ENCODE data around the gene BHLHE23.
A peak's percentile ranks its signal among the peaks of the same experiment; 100 is the strongest.
"Not testable (repeated sequence)": the region's sequence is repeated elsewhere in the genome, so short reads cannot be mapped to it uniquely, and the experiment has no call there.

BHLHE23 gene

DNA sequence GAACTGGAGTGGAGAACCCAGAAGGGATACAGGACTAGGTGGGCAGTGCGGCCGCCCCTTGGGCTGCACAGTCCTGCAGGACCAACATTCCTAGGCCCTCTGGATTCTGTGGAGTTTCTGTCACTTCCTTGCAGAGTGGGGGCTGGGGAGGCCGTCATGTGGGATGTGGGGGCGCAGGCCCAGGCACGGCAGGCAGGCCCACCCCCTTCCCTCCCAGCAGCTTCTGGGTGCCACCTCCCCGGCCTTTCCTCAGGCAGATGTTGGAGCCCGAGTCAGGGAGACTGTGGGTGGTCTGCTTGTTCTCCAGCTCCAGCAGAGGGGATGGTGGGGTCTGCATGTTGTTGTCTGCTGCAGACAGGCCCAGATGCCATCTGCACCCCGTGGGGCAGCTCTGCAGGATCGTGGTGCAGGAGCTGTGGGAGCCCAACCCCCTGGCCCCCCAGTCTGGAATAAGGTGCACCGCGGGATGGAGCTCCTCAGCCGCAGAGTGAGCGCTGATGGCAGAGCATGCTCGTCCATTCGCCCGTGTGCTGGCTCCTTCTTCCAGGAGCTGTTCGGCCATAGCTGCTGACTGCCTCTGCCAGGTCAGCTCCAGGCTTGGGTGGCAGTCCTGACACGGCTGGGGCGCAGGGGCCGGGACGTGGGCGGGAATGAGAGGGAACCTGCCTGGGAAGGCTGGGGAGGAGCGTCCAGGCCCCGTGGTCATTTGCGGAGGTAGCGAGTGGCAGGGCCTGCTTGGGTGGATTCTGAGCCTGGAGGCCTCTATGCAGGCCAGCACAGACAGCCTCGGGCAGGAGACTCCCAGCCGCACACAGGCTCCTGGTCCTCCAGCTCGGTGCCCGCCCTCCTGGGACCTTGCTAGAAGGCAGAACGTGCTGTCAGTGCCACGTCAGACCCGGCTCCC, 36.2 kb downstream of the BHLHE23 start:
- no peak for DNase-seq

DNA sequence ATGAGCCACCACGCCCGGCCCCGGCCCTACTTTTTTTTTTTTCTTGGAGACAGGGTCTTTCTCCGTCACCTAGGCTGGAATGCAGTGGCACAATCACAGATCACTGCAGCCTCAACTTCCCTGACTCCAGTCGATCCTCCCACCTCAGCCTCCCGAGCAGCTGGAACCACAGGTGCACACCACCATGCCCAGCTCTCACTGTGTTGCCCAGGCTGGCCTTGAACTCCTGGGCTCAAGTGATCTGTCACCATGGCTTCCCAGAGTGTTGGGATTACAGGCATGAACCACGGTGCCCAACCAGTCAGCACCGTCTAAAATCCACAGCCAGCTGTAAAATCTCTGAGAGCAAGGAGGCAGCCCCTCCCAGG, 36.8 kb downstream of the BHLHE23 start:
- no peak for DNase-seq

DNA sequence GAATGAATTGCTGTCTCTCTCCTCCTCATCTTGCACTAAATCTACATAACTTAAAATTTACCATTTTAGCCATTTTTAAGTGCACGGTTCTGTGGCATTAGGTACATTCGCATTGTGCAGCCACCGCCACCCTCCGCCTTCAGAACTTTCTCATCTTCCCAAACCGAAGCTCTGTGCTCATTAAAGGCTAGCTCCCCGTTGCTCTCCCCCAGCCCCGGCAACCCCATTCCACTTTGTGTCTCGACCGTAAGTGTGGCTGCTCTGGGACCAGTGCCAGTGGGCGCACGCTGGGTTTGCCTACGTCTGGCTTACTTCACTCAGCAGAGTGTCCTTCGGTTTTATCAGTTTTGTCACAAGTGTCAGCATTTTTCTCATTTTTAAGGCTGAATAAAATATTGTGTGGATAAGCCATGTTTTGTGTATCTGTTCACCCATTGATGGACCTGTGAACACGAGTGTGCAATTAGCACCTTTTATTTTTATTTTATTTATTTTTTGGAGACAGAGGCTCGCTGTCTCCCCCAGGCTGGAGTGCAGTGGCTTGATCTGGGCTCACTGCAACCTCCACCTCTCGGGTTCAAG, 37.5 kb downstream of the BHLHE23 start:
- peak; percentile 11 for DNase-seq

DNA sequence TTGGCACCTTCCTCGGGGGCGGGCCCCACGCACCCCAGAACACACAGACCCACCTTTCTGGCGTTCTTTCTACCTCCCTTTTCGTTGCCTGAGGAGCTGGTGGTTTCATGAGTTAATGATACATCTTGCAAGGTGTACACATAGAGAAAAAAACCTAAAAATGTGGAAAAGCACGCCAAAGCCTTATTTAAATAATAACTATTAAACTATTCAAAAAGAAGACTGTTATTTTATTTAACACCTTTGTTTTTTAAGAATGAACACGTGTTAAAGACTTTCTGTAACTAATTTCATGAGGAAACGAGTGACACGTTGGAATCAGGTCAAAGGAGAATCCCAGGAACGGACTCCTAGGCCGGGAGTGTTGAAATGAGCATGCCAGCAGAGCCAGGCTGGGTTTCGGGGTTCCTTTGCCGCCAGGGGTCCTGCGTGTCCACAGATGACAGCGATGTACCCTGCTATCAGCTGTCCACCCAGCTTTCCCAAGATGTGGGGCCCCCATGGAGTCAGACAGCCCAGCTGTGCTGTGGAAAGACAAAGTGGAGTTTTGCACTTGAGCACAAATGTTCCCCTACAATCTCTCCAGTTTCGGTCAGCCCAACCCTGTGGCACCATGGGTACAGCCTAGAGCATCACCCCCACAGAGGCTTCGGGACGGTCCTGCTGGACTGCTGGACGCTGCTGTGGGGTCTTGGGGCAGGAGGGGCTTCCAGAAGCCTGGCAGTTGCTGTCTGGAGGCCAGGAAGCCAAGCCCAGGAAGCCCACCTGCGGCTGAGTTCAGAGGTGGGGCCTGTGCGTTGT, 38.2 kb downstream of the BHLHE23 start:
- DNase-seq: no peak

DNA sequence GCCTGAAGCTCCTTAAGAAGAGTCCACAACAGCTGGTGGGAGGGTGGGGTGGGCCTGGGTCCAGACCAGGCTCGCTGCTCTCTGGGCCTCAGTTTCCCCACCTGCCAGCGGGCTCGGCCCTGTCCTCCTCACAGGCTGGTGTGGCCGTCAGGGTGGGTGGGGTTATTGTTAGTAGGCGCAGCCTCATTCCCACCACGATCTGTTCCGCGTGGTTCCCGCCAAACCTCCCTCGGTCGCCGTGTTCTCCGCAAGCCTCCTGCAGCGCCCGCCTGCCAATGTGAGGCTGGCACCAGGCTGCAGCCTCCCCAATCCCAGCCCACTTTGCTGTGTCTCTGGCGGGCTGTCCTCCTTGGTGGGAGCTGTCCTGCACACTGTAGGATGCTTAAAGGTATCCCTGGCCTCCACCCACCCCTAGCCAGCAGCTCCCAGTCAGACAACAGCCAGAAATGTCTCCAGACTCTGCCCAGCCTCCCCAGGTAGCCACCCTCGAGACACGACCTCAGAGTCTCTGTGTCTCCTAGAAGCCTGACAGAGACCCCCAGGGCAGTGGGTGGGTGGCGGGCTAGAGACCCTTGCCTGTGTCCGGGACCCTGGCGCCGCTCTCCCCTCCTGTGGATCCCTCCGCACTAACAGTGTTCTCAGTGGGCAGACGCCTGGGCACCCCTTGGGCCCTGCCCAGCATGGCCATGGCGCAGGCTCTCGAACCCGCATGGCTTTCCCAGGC, 39.0 kb downstream of the BHLHE23 start:
- no peak for DNase-seq

- no peak for DNase-seq
These were observed 39.6 kb downstream of the BHLHE23 start for GRCh38 chr20:62967149-62967501.

- DNase-seq: no peak
These were observed 40.3 kb downstream of the BHLHE23 start for GRCh38 chr20:62966212-62967148.

DNA sequence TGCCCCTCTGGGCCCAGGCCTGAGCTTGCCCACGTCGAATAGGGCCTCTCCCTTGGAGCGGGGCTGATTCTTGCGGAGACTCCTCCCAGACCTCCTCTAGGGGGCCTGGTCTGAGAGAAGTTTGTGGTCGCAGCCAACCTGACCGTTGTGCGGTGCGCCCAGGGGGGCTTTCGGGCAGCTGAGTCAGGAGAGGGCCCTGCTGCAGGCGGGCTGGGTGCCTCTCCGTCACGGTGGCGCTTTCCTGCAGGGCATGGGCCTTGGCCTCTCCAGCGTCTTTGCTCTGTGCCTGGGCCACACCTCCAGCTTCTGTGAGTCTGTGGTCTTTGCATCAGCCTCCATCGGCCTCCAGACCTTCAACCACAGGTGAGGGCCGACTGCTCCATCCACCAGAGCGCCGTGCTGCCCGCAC, 41.4 kb downstream of the BHLHE23 start:
- no peak for DNase-seq

DNA sequence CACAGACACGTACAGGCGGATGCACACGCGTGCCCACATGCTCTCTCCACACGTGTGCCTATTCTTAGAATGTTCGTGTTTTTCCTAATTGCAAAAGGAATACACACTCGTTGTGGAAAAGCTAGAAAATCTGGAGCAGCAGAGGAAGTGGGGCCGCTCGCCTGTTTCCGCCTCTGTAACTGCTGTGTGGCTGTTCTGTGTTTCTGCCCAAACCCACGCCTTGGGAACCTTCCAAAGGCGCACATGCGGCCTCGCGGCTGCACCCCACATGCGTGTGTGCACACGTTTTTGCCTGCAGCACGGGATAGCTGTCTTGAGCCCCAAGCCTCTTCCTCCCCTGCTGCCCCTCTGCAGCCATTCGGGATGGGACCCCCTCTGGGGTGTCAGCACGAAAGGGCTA, 42.1 kb downstream of the BHLHE23 start:
- DNase-seq: no peak

DNA sequence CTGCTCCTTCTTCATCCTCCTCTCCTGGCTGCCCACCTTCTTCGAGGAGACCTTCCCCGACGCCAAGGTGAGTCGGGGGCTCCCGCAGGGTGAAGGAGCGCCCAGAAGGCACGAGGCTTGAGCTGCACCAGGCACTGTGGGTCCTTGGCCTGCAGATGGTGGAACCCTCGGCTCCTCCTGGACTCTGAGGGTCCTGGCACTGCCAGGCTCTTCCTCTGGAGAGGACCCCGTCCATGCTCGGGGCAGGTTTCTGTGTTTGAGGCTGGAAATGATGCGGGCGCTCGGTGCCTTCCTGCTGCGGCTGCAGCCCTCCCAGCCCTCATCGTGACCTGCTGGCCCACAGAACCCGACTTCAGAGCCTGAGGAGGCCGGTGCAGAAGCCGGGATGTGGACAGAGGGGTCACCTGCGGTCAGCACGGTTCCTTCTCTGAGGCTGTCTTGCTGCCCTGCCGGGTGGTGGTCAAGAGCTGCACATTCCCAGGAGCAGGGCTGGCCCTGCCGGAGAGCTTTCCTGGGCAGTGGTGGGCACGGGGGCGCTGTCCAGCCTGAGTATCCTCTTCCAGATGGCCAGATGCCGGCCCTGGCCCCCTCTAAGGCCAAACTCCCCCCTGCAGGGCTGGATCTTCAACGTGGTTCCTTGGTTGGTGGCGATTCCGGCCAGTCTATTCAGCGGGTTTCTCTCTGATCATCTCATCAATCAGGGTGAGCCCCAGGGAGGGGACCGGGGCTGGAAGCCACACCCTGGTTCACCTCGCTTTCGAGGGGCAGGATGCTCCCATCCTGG, 43.0 kb downstream of the BHLHE23 start:
- DNase-seq: no peak

DNA sequence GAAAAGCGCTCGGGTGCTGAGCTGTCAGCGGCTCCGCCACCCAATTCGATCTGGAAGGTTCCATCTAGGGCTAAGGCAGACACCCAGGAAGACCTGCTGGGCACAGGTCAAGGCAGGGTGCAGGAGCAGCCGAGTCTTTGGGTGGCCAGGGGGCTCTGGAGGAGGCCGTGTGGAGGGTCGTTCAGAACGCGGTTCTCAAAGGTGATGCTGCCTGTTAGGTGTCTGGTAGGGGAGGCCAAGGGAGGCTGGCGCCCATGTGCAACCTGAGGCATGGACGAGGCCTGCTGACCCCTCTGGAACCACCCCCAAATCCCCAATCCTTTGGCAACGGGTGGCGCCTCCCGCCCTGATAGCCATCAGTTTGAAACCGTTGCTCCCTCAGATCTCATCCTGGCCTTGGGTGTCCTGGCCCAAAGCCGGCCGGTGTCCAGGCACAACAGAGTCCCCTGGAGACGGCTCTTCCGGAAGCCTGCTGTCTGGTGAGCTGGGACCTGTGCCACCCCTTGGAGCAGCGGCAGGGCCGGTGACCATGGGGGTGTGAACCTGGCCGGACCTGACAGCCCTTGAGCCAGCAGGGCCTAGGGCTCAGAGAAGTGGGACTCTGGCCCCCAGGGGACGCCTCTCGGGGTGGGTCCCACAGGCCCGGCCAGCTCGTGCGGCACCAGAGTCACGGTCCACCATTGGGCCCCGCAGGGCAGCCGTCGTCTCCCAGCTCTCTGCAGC, 43.7 kb downstream of the BHLHE23 start:
- no peak for DNase-seq

DNA sequence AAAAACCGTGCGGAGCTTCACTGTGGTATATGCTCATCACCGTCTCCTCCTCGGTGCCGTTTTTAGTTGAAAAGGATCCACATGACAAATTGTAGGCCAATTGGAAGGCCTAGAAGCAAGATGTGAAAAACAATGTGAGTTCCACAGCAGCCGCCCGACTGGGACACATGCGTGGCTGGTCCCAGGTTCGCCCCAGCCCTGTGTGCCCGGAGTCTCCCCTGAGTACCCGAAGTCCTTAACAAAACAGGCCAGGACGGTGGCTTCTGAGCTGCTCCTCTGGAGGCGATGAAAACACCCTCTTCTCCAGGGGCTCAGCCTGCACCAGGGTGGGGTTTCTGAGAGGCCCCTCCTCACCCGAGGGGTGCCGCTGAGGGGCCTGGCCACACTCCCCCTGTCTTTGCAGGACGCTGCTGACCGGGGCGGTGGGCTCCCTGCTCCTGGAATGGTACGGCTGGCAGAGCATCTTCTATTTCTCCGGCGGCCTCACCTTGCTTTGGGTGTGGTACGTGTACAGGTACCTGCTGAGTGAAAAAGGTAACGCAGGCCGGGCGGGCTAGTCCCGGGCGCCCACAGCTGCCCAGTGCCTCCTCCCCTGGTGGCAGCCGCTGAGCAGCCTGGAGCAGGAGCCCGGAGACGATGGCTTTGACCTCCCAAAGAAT, 44.4 kb downstream of the BHLHE23 start:
- no peak for DNase-seq

DNA sequence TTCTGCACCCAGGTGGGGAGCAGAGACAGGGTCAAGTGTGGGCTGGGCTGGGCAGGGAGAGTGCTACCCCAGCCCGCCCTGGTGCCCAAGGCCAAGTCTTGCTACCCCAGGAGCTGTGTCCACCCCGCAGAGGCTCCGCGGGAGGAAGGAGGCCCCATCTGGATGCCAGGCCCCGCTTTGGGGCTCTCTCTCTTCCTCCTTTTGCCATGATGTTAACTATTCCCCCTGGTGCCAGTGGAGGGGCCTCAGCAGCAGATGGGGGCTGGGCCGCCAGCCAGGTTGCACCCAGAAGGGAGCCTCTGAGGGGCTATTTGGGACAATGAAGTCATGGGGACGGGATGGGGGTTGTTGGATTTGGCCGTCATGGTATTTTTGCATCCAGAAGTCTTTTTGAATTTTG, 45.0 kb downstream of the BHLHE23 start:
- no peak for DNase-seq

DNA sequence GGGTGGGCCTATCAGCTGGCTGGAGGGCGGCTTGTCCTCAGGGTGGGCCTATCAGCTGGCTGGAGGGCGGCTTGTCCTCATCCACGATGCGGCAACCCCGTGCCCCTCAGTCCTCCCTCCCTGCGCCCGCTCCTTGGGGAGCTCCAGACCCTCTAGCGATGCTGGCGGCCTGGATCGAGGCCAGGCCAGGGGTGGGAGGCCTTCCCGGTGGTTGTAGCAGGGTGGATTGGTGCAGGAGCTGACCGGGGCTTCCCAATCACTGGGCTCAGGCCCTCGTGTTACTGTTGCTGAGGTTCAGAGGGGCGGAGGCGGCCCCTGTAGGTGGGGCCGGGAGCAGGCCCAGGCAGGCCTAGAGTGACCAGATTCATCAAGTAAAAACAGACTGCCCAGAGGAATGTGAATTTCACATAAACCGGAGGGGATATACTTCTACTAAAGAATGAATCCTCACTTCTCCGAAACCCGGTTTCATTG, 45.4 kb downstream of the BHLHE23 start:
- no peak for DNase-seq

DNA sequence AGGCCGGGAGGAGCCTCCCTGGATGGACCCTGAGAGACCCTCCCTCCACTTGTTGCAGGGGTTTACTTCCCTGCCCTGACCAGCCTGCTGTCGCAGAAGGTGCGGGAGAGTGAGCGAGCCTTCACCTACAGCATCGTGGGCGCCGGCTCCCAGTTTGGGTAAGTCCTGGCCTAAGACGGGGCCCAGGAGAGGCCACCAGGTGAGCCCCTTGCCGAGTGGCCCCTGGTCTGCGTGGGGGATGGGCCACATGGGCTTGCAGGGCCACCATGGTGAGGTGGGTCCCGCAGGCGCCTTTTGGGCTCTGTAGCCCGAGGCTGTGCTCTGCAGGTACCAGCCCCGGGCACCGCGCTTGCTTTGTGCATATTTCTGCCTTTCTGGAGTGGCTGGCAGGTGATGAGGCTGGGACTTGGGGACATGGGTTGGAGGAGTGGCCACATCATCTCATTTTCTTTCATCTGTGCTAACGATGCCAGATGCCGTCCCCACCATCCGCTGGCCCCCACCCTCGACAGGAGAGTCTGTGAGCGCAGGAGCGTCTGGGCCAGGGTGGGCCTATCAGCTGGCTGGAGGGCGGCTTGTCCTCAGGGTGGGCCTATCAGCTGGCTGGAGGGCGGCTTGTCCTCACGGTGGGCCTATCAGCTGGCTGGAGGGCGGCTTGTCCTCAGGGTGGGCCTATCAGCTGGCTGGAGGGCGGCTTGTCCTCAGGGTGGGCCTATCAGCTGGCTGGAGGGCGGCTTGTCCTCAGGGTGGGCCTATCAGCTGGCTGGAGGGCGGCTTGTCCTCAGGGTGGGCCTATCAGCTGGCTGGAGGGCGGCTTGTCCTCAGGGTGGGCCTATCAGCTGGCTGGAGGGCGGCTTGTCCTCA, 46.1 kb downstream of the BHLHE23 start:
- not testable (repeated sequence) for DNase-seq

DNA sequence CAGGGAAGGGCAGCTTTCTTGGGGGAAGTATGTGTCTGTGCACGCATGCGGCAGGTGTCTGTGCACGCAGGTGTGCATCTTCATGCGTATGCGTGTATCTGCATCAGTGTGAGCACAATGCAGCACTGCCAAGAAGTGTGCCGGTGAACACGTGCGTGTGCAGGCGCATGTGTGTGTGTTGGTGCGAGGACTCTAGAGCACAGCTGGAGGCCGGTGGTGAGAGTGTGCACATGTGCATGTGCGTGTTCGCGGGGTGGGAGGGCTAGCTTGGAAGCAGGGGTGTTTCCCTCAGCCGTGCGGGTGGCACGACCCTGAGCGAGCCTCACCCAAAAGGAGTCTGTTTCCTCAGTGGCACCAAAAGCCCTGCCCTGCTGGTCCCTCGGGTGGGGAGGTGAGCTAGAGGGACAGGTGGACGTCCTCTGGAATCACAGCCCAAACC, 46.7 kb downstream of the BHLHE23 start:
- DNase-seq: no peak

- no peak for DNase-seq
These were observed 47.4 kb downstream of the BHLHE23 start for GRCh38 chr20:62959101-62959971.

All from MV-4-11 (cell line).